ENCODE results near the gene LPIN3.
A peak's percentile ranks its signal among the peaks of the same experiment; 100 is the strongest.

LPIN3 gene, protein sequence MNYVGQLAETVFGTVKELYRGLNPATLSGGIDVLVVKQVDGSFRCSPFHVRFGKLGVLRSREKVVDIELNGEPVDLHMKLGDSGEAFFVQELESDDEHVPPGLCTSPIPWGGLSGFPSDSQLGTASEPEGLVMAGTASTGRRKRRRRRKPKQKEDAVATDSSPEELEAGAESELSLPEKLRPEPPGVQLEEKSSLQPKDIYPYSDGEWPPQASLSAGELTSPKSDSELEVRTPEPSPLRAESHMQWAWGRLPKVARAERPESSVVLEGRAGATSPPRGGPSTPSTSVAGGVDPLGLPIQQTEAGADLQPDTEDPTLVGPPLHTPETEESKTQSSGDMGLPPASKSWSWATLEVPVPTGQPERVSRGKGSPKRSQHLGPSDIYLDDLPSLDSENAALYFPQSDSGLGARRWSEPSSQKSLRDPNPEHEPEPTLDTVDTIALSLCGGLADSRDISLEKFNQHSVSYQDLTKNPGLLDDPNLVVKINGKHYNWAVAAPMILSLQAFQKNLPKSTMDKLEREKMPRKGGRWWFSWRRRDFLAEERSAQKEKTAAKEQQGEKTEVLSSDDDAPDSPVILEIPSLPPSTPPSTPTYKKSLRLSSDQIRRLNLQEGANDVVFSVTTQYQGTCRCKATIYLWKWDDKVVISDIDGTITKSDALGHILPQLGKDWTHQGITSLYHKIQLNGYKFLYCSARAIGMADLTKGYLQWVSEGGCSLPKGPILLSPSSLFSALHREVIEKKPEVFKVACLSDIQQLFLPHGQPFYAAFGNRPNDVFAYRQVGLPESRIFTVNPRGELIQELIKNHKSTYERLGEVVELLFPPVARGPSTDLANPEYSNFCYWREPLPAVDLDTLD

DNA sequence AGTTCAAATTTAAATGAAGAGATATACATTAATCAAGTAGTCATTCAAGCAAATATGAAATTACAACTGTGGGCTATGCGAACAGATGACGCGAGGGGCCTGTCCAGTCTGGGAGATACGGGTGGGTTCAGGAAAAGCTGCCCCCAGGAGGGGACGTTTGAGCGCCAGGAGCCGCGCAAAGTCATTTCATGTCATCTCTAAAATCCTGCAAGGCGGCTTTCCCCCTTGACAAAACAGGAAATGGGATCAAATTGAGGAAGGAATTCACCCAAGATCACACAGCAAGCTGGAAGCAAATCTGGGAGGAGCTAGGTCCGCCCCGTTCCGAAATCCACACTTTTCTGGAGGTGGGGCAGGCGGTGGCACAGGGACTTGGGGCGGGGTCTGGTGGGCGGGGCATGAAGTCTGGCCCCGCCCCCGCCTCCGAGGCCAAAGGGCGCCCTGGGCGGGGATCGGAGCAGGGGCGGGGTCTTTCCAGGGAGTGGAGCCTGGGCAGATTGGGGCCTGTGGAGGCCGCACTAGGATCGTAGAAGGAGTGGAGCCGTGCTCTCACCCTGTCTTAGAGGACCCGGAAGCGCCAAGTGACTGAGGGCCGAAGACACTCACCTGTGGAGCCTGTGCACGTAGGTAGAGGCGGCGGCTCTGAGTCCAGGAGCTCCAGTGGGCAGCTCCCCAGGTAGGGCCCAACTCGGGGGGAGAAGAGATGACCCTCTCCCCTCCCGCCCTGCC is at the start of gene LPIN3:
LPIN3 (plus strand) TSS at position 495 of the 729 bp plus-strand sequence. CDS start 4,983 bp downstream, outside the sequence.
- peak within 1 kb of the TSS; percentile 56 for H3K4me3 ChIP-seq (ENCODE audit: low read depth, low read length)
- DNase-seq (ENCODE audit: low read depth), result peak; percentile 86
- TF ChIP-seq, protein P1, sequence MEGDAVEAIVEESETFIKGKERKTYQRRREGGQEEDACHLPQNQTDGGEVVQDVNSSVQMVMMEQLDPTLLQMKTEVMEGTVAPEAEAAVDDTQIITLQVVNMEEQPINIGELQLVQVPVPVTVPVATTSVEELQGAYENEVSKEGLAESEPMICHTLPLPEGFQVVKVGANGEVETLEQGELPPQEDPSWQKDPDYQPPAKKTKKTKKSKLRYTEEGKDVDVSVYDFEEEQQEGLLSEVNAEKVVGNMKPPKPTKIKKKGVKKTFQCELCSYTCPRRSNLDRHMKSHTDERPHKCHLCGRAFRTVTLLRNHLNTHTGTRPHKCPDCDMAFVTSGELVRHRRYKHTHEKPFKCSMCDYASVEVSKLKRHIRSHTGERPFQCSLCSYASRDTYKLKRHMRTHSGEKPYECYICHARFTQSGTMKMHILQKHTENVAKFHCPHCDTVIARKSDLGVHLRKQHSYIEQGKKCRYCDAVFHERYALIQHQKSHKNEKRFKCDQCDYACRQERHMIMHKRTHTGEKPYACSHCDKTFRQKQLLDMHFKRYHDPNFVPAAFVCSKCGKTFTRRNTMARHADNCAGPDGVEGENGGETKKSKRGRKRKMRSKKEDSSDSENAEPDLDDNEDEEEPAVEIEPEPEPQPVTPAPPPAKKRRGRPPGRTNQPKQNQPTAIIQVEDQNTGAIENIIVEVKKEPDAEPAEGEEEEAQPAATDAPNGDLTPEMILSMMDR (conservative IDR thresholded peaks at IDR 0.05; ENCODE audit: low read depth, low read length), result no peak

DNA sequence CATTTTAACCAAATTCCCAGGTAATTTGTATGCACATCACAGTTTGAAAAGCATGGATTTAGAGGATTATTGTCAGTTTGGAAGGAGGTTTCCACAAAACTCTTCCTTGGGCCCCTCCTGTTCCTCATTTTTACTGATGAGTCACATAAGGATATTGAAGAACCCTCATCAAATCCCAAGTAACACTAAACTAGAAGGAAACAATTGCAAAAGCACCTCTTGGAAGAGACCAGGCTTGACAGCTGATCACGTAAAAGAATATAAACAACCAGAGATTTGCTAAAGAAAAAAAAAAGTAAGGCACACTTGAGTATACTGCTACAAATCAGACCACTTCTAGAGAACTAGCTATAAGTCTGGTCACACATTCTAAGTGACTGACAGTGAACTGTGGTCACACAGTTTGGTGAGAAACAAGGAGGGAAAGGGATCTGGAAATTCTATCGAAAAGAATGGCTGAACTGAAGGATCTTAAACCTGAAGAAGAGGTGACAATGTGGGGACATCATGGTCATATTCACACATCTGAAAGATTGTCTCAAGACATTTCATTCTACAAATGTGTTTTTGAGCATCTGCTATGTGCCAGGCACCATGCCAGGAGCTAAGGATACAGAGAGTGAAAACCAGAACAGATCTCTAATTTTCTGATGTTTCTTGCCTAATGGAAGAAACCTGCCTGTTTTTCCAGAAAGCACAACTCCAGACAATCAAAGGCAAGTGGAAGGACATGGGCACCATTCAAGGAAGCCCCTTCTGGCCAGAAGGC is 47.2 kb upstream of the LPIN3 start:
- TF ChIP-seq, protein P1 (conservative IDR thresholded peaks at IDR 0.05; ENCODE audit: low read depth, low read length), result no peak
- H3K4me3 ChIP-seq (ENCODE audit: low read depth, low read length), result no peak overlapping the region
- DNase-seq (ENCODE audit: low read depth), result peak; percentile 55

DNA sequence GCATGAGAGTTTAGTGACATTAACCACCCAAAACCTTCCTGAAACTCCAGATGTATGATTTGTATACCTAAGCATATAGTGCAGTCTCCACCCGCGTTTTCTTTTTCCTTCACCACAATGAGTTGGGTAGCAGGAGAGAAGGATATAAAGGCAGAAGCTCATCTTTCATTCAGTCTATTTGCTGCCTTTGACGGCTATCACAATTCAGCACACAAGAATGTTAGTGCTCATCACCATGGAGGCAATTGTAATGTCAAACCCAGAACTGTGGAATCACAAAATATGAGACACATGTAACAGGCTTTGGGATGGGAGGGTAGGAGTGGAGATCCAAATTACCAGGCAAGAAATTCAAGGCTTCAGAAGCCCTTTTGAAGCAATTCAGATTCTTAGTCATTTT is 40.7 kb upstream of the LPIN3 start:
- TF ChIP-seq, protein P1 (conservative IDR thresholded peaks at IDR 0.05; ENCODE audit: low read depth, low read length), result no peak
- H3K4me3 ChIP-seq (ENCODE audit: low read depth, low read length), result no peak overlapping the region
- DNase-seq (ENCODE audit: low read depth), result peak; percentile 40

DNA sequence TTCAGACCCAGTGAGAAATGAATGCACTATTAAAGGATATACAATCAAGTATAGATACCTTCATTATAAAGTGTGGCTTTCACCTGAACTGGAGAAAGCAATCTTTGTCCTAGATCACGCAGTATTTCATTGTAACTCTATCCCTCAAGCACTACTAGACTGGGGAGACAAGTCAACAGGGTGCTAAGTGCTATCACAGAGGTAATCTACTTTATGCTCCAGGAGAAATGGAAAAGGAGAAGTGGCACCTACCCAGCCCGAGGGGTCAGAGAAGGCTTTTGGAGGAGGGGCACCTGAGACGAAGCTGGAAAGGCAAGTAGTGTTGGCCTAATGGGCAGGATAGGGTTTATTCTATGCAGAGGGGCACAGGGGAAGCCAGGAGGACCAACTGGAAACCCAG is 40.2 kb upstream of the LPIN3 start:
- H3K4me3 ChIP-seq (ENCODE audit: low read depth, low read length), result no peak overlapping the region
- TF ChIP-seq, protein P1 (conservative IDR thresholded peaks at IDR 0.05; ENCODE audit: low read depth, low read length), result no peak
- no peak for DNase-seq (ENCODE audit: low read depth)

DNA sequence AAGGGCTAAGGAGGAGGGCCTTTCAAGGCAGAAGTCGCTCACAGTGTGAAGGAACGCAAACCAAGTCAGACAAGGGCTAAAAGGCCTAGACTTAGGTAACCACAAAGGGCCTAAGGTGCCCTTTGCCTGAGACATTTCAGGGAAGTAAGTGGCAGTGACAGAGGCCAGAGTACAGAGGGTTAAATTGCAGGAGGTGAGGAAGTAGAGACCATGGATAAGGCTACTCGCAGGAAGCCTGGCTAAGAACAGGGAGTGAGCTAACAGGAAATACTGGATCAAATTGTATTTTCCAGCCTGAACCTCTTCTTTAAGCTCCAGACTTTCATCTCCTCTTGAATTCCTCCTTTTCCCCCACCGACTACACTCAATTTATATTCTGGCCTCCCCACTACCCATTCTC is 39.7 kb upstream of the LPIN3 start:
- no peak for DNase-seq (ENCODE audit: low read depth)

More for the DNA sequence above, 39.7 kb upstream of the LPIN3 start:
- H3K4me3 ChIP-seq (ENCODE audit: low read depth, low read length), result no peak overlapping the region
- TF ChIP-seq, protein P1 (conservative IDR thresholded peaks at IDR 0.05; ENCODE audit: low read depth, low read length), result no peak
